SK-MEL-5 (cell line): ENCODE data around the gene ACER3. TPM values are rescaled to one million over a fixed set of nuclear protein-coding genes. Genes with fewer than 3 reads are reported as not detected.
"Not testable (repeated sequence)": the region's sequence is repeated elsewhere in the genome, so short reads cannot be mapped to it uniquely, and the experiment has no call there.

Source experiments
- DNase-seq: peaks from one replicate; pipeline ENCODE4 v3.0.0-alpha.2; 2016; ENCODE audit warnings: low read depth, low spot score
- in situ Hi-C: cut with HindIII; loops from 2 replicates; pipeline ENCODE4 v1.10.0; 2016; ENCODE audit warnings: low sequenced_read_pairs, high pct_unique_total_duplicates, low pct_unique_long_range_greater_than_20kb
- total RNA-seq: library from RNA; depleted of rRNA; stranded (reverse); fragments of >200 nt; shearing (Covaris generic); gene quantifications from 2 replicates; pipeline ENCODE4 v1.2.3, GENCODE V29; 2014

ACER3 gene
- total RNA-seq, 1 experiment from 2014 or later, result 11.0 TPM

DNA sequence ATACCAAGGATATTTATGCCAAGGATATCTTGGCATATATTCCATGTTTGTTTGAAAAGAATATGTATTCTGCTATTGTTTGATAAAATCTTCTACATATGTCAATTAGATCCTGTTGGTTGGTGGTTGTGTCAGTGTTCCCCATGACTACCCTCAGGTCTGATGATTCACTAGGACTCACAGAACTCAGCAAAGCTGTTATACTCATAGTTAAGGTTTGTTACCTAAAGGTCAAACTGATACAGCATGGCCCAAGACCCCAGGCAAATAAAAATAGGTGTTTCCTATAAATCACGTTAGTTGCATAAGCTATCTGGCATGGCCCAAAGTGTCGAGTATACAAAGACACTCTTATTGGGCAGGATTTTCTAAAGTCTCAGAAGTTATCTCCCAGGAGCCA is 143.2 kb downstream of the ACER3 start:
- peak; percentile 61 for DNase-seq
- in situ Hi-C loops, result no loop called here

DNA sequence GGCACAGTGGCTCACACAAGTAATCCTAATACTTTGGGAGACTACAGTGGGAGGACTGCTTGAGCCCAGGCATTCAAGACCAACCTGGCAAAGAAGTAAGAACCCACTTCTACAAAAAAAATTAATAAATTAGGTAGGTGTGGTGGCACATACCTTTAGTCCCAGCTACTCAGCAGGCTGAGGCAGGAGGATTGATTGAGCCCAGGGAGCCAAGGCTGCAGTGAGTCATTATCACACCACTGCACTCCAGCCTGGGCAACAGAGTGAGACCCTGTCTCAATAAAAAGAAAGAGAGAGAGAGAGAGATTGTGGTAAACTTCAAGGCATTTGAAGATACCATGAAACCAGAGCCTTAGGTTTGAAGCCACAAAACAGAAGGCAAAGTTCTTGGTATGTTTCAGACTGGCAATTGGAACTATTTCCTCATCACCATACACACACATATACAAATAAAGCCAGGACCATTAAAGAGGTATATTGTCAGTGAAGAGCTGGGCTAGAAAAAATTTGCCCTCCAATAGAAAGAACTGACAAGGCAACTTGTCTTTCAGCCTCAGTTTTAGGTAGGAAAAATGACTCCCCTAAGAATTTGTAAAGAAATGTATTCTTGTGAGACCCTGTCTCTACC is 148.9 kb downstream of the ACER3 start:
- no peak for DNase-seq
- in situ Hi-C loops, result no loop called here

DNA sequence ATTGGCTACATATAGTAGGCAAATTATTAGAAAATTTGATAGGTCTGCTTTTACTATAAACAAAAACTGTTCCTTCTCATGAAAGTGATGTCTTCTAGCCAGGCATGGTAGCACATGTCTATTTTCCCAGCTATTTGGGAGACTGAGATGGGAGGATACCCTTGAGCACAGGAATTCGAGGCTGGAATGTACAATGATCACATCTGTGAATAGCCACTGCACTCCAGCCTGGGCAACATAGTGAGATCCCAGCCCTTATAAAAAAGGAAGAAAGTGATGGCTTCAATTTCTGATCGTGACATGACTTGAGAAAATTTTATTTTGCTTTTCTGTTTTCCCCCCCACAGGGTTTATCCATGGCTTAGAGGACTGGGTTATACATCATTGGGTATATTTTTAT is 154.0 kb downstream of the ACER3 start:
- in situ Hi-C loops, result no loop called here
- no peak for DNase-seq

DNA sequence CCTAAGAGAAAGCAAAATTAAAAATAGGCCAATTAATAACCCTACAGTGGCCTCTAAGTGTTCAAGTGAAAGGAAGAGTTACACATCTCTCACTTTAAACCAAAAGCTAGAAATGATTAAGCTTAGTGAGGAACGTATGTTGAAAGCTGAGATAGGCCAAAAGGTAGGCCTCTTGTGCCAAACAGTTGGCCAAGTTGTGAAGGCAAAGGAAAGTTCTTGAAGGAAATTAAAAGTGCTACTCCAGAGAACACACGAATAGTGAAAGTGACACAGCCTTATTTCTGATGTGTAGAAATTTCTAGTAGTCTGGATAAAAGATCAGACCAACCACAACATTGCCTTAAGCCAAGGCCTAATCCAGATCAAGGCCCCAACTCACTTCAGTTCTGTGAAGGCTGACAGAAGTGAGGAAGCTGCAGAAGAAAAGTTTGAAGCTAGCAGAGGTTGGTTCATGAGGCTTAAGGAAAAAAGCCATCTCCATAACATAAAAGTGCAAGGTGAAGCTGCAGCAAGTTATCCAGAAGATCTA is 157.7 kb downstream of the ACER3 start:
- DNase-seq, in situ Hi-C loops: not testable (repeated sequence)

DNA sequence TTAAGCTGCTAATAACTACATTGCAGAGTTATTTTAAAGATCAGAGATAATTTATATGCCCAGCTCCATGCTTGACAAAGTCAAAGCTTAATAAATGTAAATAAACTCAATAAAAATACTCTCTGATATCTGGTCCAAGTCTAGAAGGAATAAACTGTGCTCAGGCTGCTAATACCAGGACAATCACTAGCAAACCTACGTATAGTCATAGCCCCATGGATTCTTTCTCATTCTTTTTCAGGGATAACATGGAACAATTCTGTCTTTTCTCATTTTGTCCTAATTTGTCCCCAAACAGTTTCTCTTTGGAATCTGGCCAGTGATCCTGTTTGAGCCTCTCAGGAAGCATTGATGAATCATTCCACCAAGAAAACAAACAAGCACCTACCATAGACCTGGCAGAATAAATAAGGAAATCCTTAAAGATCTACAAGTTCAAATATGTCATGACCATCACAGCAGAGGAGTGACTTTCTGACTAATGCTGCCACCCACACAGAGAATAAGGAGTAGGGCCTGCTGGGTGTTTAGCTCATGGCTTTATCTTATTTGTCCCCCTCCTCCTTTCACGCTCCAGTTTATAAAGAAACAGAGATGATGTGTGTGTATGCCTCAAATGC is 159.4 kb downstream of the ACER3 start:
- no peak for DNase-seq
- in situ Hi-C loops, result no loop called here

DNA sequence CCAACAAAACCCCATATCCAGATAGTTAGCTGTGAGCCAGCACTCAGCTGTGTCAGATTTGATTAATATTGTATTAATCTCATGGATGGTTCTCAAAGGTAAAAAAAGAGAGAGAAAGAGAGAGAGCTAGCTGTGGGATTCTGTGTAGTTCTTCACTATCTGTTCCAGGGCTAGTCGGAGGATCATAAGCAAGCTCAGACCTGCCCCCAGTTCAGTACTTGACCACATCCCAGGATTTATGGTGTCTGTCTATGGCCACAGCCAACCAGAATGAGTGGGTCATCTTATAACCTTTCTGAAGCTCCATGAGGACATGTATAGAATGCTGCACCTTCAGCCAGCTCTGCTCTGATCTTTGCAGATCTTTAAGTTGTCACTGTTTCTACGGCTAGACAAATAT is 160.0 kb downstream of the ACER3 start:
- no peak for DNase-seq
- in situ Hi-C loops, result no loop called here

DNA sequence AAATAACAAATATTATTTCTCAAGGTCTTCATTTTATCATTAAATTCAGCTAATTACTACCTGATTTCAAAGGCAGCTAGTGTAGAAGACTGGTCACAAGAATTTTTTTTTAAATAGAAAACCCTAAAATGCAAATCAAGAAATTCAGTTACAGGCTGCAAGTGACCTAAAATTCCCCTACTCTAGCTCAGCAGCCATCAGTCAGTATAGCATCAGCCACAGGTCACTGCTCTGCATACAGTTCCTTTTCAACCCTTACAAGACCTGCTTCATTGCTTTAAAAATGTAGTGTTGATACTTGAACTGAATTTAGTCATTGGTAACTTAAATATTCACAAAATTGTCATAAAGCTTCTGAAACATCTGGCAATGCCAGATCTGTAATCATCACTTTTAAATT is 164.0 kb downstream of the ACER3 start:
- DNase-seq, result no peak
- in situ Hi-C loops, result no loop called here

DNA sequence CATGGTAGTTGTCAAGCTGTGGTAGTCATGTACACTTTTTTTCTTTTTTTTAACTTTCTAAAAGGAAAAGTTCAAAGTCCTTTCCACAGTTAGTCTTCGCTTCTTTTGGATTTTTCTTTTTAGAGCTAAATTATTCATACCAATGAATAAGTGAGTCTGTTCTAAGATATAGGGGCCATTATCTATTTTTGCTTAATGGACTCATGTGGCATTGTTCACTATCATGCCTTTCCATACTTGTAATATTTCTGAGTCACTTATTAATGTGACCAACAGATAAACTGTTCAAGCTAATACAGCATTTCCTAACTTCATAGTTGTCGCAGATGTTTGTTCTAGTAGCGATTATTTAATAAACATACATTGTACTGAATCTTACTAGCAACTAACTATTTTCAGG is 165.5 kb downstream of the ACER3 start:
- in situ Hi-C loops, result no loop called here
- DNase-seq, result no peak

DNA sequence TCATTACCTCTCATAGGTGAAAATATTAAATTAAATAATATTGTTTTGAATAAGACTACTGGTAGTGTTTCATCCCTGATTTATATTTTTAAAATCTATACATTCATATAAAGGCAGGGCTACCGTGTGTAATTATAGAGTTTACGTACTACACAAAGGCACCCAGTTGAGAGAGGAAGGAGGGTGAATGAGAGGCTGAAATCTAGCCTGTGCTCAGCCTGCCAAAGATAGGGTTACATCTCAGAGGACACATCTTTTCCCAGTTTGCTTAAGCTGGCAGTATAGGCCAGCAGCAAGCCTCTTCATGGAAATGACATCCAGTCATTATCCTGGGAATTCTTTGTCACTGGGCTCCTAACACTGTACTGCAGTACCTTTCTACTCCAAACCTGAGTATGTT is 166.0 kb downstream of the ACER3 start:
- DNase-seq, result no peak
- in situ Hi-C loops, result no loop called here

DNA sequence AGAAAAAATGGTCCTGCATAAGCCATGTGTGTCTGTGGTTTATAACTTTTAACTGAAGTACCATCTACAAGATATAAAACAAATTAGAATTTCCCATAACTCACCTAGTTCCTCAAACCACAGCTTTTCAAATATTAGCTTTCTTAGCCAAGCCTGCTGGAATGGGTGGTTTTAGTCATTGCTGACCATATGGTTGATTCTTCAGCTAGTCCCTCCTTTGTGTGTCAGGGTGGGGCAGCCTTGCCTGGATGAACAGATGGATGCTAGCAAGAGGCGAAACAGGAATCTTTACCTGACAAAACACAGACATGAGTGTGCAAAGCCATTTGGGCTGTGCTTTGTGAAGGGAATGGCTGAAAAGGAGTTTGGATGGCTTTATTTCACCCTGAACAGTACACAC is 166.6 kb downstream of the ACER3 start:
- no peak for DNase-seq
- in situ Hi-C loops, result no loop called here

DNA sequence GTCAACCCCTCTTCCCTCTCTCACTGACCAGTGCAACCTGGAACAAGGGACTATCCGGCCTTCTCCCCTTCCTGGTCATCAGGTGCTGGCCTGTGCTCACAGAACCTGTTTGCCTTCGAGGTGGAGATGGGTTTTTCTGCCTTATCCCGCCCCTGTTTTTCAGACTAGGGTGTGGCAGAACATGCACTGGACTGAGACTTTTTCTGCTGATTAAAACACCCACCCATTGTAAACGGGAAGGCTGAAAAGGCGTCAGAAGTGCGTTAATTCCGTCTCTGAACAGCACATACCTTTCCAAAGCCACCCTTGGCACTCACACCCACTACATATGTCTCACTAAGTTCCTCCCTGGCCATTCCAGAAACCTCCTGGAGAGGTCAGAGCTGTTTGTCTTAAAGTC is 169.1 kb downstream of the ACER3 start:
- in situ Hi-C loops, result no loop called here
- DNase-seq, result no peak

DNA sequence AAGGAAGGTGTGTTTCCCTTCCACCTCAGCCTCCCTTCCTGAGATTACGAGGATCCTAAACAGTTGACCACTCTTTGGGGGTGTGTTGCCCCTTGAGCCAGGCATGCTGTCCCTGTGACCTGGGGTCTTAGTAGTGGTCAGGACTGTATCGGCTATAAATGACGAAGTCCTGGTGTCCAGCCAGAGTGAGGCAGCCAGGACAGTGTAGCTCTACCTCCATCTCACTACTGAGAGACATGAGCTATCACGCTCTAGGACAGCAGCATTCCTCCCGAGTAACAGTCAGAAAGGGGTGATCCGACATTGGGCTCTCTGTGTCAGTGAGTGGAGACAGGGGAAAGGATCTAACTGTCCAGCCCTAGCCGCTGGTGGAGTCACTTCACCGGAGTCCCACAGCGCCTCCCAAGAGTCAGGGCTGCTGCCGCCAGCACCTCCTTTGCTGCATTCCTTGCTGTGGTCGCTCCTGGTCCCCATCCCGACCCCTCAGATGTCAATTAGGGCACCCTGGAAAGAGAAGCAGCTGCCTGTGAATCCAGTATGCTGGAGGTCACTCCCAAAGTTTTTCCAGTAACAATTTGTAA is 170.2 kb downstream of the ACER3 start:
- peak; percentile 7 for DNase-seq
- in situ Hi-C loops, result no loop called here

DNA sequence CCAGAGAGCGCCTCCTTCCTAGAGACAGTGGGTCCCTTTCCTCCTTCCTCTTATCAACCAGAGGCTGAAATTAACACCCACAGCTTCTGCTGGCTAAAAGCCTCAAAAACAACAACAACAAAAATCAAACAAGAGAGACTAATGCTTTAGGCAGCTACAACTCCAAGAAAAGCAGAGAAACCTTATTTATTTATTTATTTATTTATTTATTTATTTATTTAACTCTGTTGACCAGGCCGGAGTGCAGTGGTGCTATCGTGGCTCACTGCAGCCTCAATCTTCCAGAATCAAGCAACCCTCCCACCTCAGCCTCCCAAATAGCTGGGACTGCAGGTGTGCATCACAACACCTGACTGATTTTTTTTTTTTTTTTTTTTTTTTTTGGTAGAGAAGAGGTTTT is 170.9 kb downstream of the ACER3 start:
- in situ Hi-C loops, result no loop called here
- no peak for DNase-seq

DNA sequence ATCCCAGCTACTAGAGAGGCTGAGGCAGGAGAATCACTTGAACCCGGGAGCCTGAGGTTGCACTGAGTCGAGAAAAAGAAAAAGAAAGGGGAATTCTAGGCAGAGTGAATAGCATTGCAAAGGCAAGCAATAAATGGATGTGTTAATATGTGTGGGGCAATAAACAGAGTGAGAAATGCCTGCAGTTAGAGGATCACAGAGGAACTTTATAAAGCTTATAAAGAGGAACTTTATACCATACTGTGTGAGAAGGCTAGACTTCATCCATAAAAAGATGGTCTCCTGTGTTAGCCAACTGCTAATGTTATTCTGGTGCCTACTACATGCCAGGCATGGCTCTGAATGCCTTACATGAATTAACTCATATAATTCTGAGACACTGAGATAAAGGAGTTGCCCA is 174.3 kb downstream of the ACER3 start:
- in situ Hi-C loops, result no loop called here
- DNase-seq, result no peak

DNA sequence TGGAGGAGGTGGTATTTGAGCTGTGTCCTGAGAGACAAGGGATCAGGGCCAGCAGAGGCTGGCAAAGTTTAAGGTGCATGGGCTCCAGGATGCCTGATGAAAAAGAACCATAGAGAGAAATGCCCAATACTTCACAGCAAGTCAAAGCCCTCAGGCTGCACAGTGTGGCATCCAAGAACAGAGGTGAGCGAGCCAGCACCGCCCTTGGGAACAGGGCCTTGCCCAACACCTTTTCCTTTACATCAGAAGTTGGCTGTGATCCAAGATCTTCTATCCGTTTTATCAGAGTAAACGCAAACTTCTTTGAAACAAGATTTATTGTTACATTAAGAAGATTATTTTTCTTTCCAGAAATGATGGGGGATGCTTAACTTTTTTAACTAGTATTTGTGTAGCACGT is 174.9 kb downstream of the ACER3 start:
- no peak for DNase-seq
- in situ Hi-C loops, result no loop called here

DNA sequence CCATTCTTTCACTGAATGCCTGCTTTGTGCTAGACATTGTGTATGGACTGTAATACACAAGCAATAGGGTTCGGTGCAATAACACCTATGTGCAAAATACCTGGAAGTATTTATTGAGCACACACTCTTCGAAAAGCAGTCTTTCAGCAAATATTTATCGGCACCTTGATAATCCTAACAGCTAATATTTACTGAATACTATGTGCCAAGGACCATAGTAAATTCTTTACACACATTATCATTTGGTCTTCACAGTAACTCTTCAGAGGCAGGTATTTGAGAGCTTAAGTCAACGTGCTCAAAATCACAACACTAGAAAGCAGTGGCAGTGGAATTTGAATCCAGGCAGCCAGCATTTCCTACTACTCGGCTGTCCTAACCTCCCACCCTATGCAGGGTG is 175.7 kb downstream of the ACER3 start:
- DNase-seq, result no peak
- in situ Hi-C loops, result no loop called here

DNA sequence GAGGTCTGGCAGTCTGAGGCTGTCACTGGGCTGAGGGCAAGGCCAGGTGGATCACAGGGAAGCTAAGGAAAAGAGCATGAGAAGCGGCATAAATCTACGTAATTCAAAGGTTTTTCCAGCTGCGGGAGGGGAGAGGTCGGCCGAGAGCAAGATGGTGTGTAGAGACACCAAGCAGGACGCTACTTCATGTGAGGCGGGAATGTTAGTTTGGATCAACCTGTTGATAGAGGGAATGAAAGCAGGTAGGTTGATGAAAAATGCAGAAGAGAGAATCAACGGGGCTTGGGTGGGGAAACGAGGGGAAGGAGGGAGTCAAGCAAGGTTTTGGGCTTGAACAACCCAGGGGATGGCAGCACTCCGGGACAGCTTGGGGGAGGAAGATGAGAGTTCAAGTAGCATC is 176.3 kb downstream of the ACER3 start:
- DNase-seq, result no peak
- in situ Hi-C loops, result no loop called here

DNA sequence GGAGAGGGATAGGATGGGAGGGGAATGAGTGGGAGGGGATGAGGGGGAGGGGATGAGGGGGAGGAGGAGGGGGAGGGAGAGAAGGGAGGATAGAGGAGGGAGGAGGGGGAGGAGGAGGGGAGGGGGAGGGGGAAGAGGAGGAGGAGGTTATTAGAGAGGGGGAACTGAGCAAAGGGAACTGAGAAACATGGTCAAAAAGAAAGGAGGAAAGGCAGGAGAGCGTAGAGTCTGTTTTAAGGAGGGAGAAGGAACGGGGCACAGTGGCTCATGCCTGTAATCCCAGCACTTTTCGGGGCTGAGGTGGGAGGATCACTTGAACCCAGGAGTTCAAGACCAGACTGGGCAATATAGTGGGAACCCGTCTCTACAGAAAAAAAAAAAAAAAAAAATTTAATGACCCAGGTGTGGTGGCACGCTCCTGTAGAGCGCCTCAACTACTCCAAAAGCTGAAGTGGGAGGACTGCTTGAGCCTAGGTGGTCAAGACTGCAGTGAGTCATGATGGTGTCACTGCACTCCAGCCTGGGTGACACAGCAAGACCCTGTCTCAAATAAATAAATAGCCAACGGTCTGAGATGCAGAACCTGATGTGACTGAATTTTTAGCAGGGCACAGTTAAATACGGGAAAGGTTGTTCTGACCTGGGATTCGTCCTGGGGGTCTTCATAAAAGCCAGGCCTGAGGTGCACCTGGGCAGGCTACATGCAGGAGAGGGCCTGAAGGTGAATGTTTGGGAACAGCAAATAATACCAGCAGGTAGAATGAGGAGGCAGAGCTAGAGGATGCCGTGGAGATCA is 177.5 kb downstream of the ACER3 start:
- DNase-seq, result no peak
- in situ Hi-C loops, result no loop called here
